GM12892 (cell line): ENCODE measurements around the gene CELF1.

Experiments used
- POLR2A ChIP-seq: IDR thresholded peaks from 2 replicates; pipeline ENCODE4 v1.6.1; 2011; ENCODE audit warnings: low read depth, low read length, control low read depth
- POLR2AphosphoS5 ChIP-seq: IDR thresholded peaks from 2 replicates; pipeline ENCODE4 v1.6.1; 2011; ENCODE audit warnings: low read depth, low read length, control low read depth

DNA sequence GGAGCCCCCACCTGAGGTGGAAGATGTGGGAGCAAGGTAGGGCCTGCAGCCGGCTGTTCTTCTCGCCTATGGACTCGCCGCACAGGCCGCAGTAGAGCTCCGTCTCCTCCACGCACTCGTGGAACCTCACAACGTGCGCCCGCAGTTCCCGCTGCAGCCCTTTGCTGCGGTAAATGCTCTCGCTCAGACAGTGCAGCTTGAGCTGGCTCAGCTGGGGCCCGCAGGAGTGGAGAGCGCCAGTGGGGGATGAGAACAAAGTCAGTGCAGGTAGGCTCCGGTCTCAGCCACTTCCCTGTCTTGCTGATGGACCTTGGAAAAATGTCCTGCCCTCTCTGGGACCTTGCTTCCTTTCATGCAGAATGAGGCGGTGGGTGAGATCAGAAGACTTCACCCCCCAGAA is 114.2 kb downstream of the CELF1 start:
- TF ChIP-seq POLR2A (no peak), POLR2AphosphoS5 (no peak)
